Measurements from ENCODE around the gene KRTAP3-1. TPM values are rescaled to one million over a fixed set of nuclear protein-coding genes. Genes with fewer than 3 reads are reported as not detected.
"Not testable (repeated sequence)": the region's sequence is repeated elsewhere in the genome, so short reads cannot be mapped to it uniquely, and the experiment has no call there.

KRTAP3-1 gene
- total RNA-seq, result not detected

- CTCF ChIA-PET, result no interaction called here
- Mint-ChIP-seq H3K36me3 (ENCODE audit: low read depth) (no peaks in the 10 kb centered on the region), H3K27ac (no peak within 1 kb of the TSS), H3K4me3 (no peak within 1 kb of the TSS), H3K27me3 (ENCODE audit: low read depth) (no peaks in the 10 kb centered on the region), H3K9me3 (no peaks in the 10 kb centered on the region), H3K4me1 (ENCODE audit: low read depth) (no peaks in the 10 kb centered on the region)
- intact Hi-C loops (cut with micrococcal nuclease), result no loop called here
- no peak for DNase-seq
Observed at GRCh38 chr17:41008811-41009210, at the start of gene KRTAP3-1. TSS of gene KRTAP3-1 (minus strand) at chr17:41009128. CDS start at chr17:41009074, 54 bp downstream.

GRCh38 chr17:41057547-41057946, 48.6 kb upstream of the KRTAP3-1 start:
- Mint-ChIP-seq H3K4me3 (no peak overlapping the region), H3K27ac (no peak overlapping the region), H3K36me3 (ENCODE audit: low read depth) (no peaks in the 10 kb centered on the region), H3K27me3 (ENCODE audit: low read depth) (peaks cover 30% of the 10 kb centered on the region), H3K9me3 (no peaks in the 10 kb centered on the region), H3K4me1 (ENCODE audit: low read depth) (no peaks in the 10 kb centered on the region)
- no peak for DNase-seq
- CTCF ChIA-PET, result no interaction called here
- intact Hi-C loops (cut with micrococcal nuclease), result no loop called here

- CTCF ChIA-PET, H3K27ac Mint-ChIP-seq: not testable (repeated sequence)
Observed at GRCh38 chr17:41055130-41055529, 46.2 kb upstream of the KRTAP3-1 start, which contains the start of gene KRTAP2-2. TSS of gene KRTAP2-2 (minus strand) at chr17:41055230. CDS start at chr17:41055211, 19 bp downstream.

GRCh38 chr17:41054556-41054955, 45.6 kb upstream of the KRTAP3-1 start:
- H3K27ac Mint-ChIP-seq; DNase-seq; CTCF ChIA-PET; H3K4me1 Mint-ChIP-seq (ENCODE audit: low read depth); intact Hi-C loops (cut with micrococcal nuclease); H3K4me3 Mint-ChIP-seq; H3K9me3 Mint-ChIP-seq; H3K36me3 Mint-ChIP-seq (ENCODE audit: low read depth): not testable (repeated sequence)
- peaks cover 22% of the 10 kb centered on the region for H3K27me3 Mint-ChIP-seq (ENCODE audit: low read depth)

More at GRCh38 chr17:41055130-41055529, 46.2 kb upstream of the KRTAP3-1 start, which contains the start of gene KRTAP2-2:
- DNase-seq; H3K4me3 Mint-ChIP-seq; H3K36me3 Mint-ChIP-seq (ENCODE audit: low read depth); intact Hi-C loops (cut with micrococcal nuclease); H3K4me1 Mint-ChIP-seq (ENCODE audit: low read depth); H3K9me3 Mint-ChIP-seq: not testable (repeated sequence)
- peaks cover 21% of the 10 kb centered on the region for H3K27me3 Mint-ChIP-seq (ENCODE audit: low read depth)

GRCh38 chr17:41054025-41054424, 45.1 kb upstream of the KRTAP3-1 start:
- H3K4me3 Mint-ChIP-seq, result no peak overlapping the region
- H3K27me3 Mint-ChIP-seq (ENCODE audit: low read depth), result peaks cover 18% of the 10 kb centered on the region
- no peaks in the 10 kb centered on the region for H3K4me1 Mint-ChIP-seq (ENCODE audit: low read depth)
- H3K36me3 Mint-ChIP-seq (ENCODE audit: low read depth), result no peaks in the 10 kb centered on the region
- no peak overlapping the region for H3K27ac Mint-ChIP-seq
- DNase-seq, result no peak
- CTCF ChIA-PET, result no interaction called here
- intact Hi-C loops (cut with micrococcal nuclease), result no loop called here
- H3K9me3 Mint-ChIP-seq, result no peaks in the 10 kb centered on the region

- no peak for DNase-seq
- no peaks in the 10 kb centered on the region for H3K9me3 Mint-ChIP-seq
- intact Hi-C loops (cut with micrococcal nuclease), result no loop called here
- CTCF ChIA-PET, result no interaction called here
- H3K4me3 Mint-ChIP-seq, result no peak overlapping the region
- H3K27me3 Mint-ChIP-seq (ENCODE audit: low read depth), result peaks cover 20% of the 10 kb centered on the region
- no peaks in the 10 kb centered on the region for H3K4me1 Mint-ChIP-seq (ENCODE audit: low read depth)
- H3K36me3 Mint-ChIP-seq (ENCODE audit: low read depth), result no peaks in the 10 kb centered on the region
- no peak overlapping the region for H3K27ac Mint-ChIP-seq
Observed at GRCh38 chr17:41052566-41052965, 43.6 kb upstream of the KRTAP3-1 start.

GRCh38 chr17:41049110-41049509, 40.2 kb upstream of the KRTAP3-1 start:
- no peak for DNase-seq
- H3K27ac Mint-ChIP-seq, result no peak overlapping the region
- CTCF ChIA-PET, result no interaction called here
- peaks cover 1% of the 10 kb centered on the region for H3K4me1 Mint-ChIP-seq (ENCODE audit: low read depth)
- H3K27me3 Mint-ChIP-seq (ENCODE audit: low read depth), result peaks cover 29% of the 10 kb centered on the region
- no peaks in the 10 kb centered on the region for H3K9me3 Mint-ChIP-seq
- intact Hi-C loops (cut with micrococcal nuclease), result no loop called here
- no peaks in the 10 kb centered on the region for H3K36me3 Mint-ChIP-seq (ENCODE audit: low read depth)
- H3K4me3 Mint-ChIP-seq, result no peak overlapping the region

GRCh38 chr17:41048441-41048840, 39.5 kb upstream of the KRTAP3-1 start:
- CTCF ChIA-PET, result no interaction called here
- intact Hi-C loops (cut with micrococcal nuclease), result no loop called here
- Mint-ChIP-seq H3K4me3 (no peak overlapping the region), H3K27me3 (ENCODE audit: low read depth) (peaks cover 29% of the 10 kb centered on the region), H3K27ac (no peak overlapping the region), H3K9me3 (peaks cover 3% of the 10 kb centered on the region), H3K36me3 (ENCODE audit: low read depth) (no peaks in the 10 kb centered on the region), H3K4me1 (ENCODE audit: low read depth) (peaks cover 4% of the 10 kb centered on the region)
- no peak for DNase-seq

- DNase-seq; H3K4me1 Mint-ChIP-seq (ENCODE audit: low read depth); H3K4me3 Mint-ChIP-seq; H3K9me3 Mint-ChIP-seq; intact Hi-C loops (cut with micrococcal nuclease); H3K27ac Mint-ChIP-seq; H3K36me3 Mint-ChIP-seq (ENCODE audit: low read depth): not testable (repeated sequence)
- CTCF ChIA-PET, result interaction anchor here (0.6 kb wide), 1 partner anchor 60 kb away, joined by 3 read pairs; no protein-coding TSS in a partner anchor
- H3K27me3 Mint-ChIP-seq (ENCODE audit: low read depth), result peaks cover 27% of the 10 kb centered on the region
Observed at GRCh38 chr17:41046735-41047465, 38.0 kb upstream of the KRTAP3-1 start, which contains the start of gene KRTAP2-1. TSS of gene KRTAP2-1 (minus strand) at chr17:41047316. CDS start at chr17:41047267, 49 bp downstream.

- intact Hi-C loops (cut with micrococcal nuclease), result no loop called here
- H3K27ac Mint-ChIP-seq, result no peak overlapping the region
- CTCF ChIA-PET, result no interaction called here
- peaks cover 18% of the 10 kb centered on the region for H3K27me3 Mint-ChIP-seq (ENCODE audit: low read depth)
- DNase-seq, result no peak
- peaks cover 4% of the 10 kb centered on the region for H3K4me1 Mint-ChIP-seq (ENCODE audit: low read depth)
- H3K4me3 Mint-ChIP-seq, result no peak overlapping the region
- H3K9me3 Mint-ChIP-seq, result peaks cover 8% of the 10 kb centered on the region
- no peaks in the 10 kb centered on the region for H3K36me3 Mint-ChIP-seq (ENCODE audit: low read depth)
Observed at GRCh38 chr17:41042953-41043352, 34.0 kb upstream of the KRTAP3-1 start.

GRCh38 chr17:41040783-41041571, 32.0 kb upstream of the KRTAP3-1 start, which contains the start of gene KRTAP1-1:
TSS of gene KRTAP1-1 (minus strand) at chr17:41041450. CDS start at chr17:41041397, 53 bp downstream.
- H3K36me3 Mint-ChIP-seq (ENCODE audit: low read depth); CTCF ChIA-PET; intact Hi-C loops (cut with micrococcal nuclease); H3K4me3 Mint-ChIP-seq; H3K9me3 Mint-ChIP-seq; H3K27ac Mint-ChIP-seq; H3K27me3 Mint-ChIP-seq (ENCODE audit: low read depth); H3K4me1 Mint-ChIP-seq (ENCODE audit: low read depth); DNase-seq: not testable (repeated sequence)

GRCh38 chr17:41037853-41038350, 29.0 kb upstream of the KRTAP3-1 start:
- no peaks in the 10 kb centered on the region for H3K4me1 Mint-ChIP-seq (ENCODE audit: low read depth)
- no peaks in the 10 kb centered on the region for H3K36me3 Mint-ChIP-seq (ENCODE audit: low read depth)
- DNase-seq, result no peak
- CTCF ChIA-PET, result no interaction called here
- H3K4me3 Mint-ChIP-seq, result no peak overlapping the region
- peaks cover 2% of the 10 kb centered on the region for H3K9me3 Mint-ChIP-seq
- intact Hi-C loops (cut with micrococcal nuclease), result no loop called here
- H3K27me3 Mint-ChIP-seq (ENCODE audit: low read depth), result no peaks in the 10 kb centered on the region
- no peak overlapping the region for H3K27ac Mint-ChIP-seq

Measured in activated naive CD4-positive, alpha-beta T cell treated with anti-CD3 and anti-CD28 coated beads for 36 hours (primary cell).